ENCODE measurements around the gene PRR20B. TPM values are rescaled to one million over a fixed set of nuclear protein-coding genes. Genes with fewer than 3 reads are reported as not detected.
"Not testable (repeated sequence)": the region's sequence is repeated elsewhere in the genome, so short reads cannot be mapped to it uniquely, and the experiment has no call there.

Gene PRR20B
- polyA plus RNA-seq (2011; rRNA removed) (not detected in 2 replicates), polyA plus RNA-seq (2017; fragmentation: RNase III; extraction: RNeasy Plus Mini Kit Qiagen cat#74134 plus additional on column Dnase treatment) (not detected in 3 replicates), polyA minus RNA-seq (2011; rRNA and poly(A)+ RNA removed) (not detected in 2 replicates)
- polyA plus RNA-seq (2012; cell fraction: cytosol; rRNA removed): not detected in 2 replicates
- not detected in 2 replicates for polyA plus RNA-seq (2012; cell fraction: nucleus; rRNA removed)

- ATAC-seq; POLR2A ChIA-PET; H3K27ac ChIP-seq; FAIRE-seq; H3K4me3 ChIP-seq; CTCF ChIA-PET; H3K4me1 ChIP-seq; DNase-seq (ENCODE audit: low read depth in 1 of 2, low spot score in 1 of 2); H3K9me3 ChIP-seq; H3K4me2 ChIP-seq: not testable (repeated sequence)
- no CpG with 5 or more reads among the region's 22 CpGs for WGBS (ENCODE audit: missing lambda C conversion rate)
Measured at GRCh38 chr13:57147188-57147587, at the start of gene PRR20B. Gene PRR20B, plus strand, starts transcription at chr13:57147488. Its CDS starts 387 bp downstream, at chr13:57147875.

GRCh38 chr13:57114945-57115344 is 32.3 kb upstream of the PRR20B start:
- Histone ChIP-seq H3K4me2 (no peak overlapping the region), H3K27ac (no peak overlapping the region), H3K4me3 (no peak overlapping the region), H3K4me1 (no peaks in the 10 kb centered on the region), H3K9me3 (no peaks in the 10 kb centered on the region)
- no peak for FAIRE-seq
- TF ChIP-seq GATA3 (IDR thresholded peaks at IDR 0.05; ENCODE audit: borderline replicate concordance): no peak
- no peak for TF ChIP-seq PBX3 (IDR thresholded peaks at IDR 0.05)
- no peak for TF ChIP-seq MAFK (IDR thresholded peaks at IDR 0.05; ENCODE audit: partially characterized antibody)
- TF ChIP-seq ATOH8 (CRISPR knock-in tag; IDR thresholded peaks at IDR 0.05; ENCODE audit: low read depth): no peak
- no peak for TF ChIP-seq HEYL (CRISPR knock-in tag; IDR thresholded peaks at IDR 0.05)
- no peak for TF ChIP-seq FOSL2 (IDR thresholded peaks at IDR 0.05)
- TF ChIP-seq FOSL2 (CRISPR knock-in tag; IDR thresholded peaks at IDR 0.05): no peak
- no peak for TF ChIP-seq KDM5A (IDR thresholded peaks at IDR 0.05)
- no peak for TF ChIP-seq EHMT2 (IDR thresholded peaks at IDR 0.05; ENCODE audit: low read depth)
- TF ChIP-seq EHF (CRISPR knock-in tag; IDR thresholded peaks at IDR 0.05): no peak
- no peak for TF ChIP-seq BCL3 (IDR thresholded peaks at IDR 0.05)
- TF ChIP-seq RNF2 (IDR thresholded peaks at IDR 0.05; ENCODE audit: borderline replicate concordance, low read depth): no peak
- TF ChIP-seq ZFP36 (IDR thresholded peaks at IDR 0.05; ENCODE audit: borderline replicate concordance, partially characterized antibody): no peak
- 12% methylated on average over 4 of the region's 4 CpGs for WGBS (ENCODE audit: missing lambda C conversion rate)
- ChIA-PET CTCF (no interaction called here), POLR2A (no interaction called here)
- no peak for DNase-seq (ENCODE audit: low read depth in 1 of 2, low spot score in 1 of 2)
- ATAC-seq: no peak

GRCh38 chr13:57123681-57124080 is 23.6 kb upstream of the PRR20B start:
- POLR2A ChIA-PET: no interaction called here
- 0% methylated on average over 1 of the region's 1 CpG for WGBS (ENCODE audit: missing lambda C conversion rate)

More at GRCh38 chr13:57123681-57124080, 23.6 kb upstream of the PRR20B start:
- no peak overlapping the region for H3K27ac ChIP-seq
- CTCF ChIA-PET: no interaction called here
- no peak overlapping the region for H3K4me2 ChIP-seq
- ATAC-seq (no peak), DNase-seq (ENCODE audit: low read depth in 1 of 2, low spot score in 1 of 2) (no peak), FAIRE-seq (no peak)
- no peak for TF ChIP-seq FOSL2 (IDR thresholded peaks at IDR 0.05)
- TF ChIP-seq FOSL2 (CRISPR knock-in tag; IDR thresholded peaks at IDR 0.05): no peak
- TF ChIP-seq MYC (IDR thresholded peaks at IDR 0.05; ENCODE audit: borderline replicate concordance, low read length): no peak
- no peak for TF ChIP-seq KDM1A (IDR thresholded peaks at IDR 0.05; ENCODE audit: low read depth)
- TF ChIP-seq NPAS2 (CRISPR knock-in tag; IDR thresholded peaks at IDR 0.05; ENCODE audit: borderline replicate concordance): no peak
- no peak for TF ChIP-seq ELK1 (IDR thresholded peaks at IDR 0.05; ENCODE audit: low read depth, low read length)
- TF ChIP-seq REST (IDR thresholded peaks at IDR 0.05): no peak
- no peak for TF ChIP-seq ZC3H11A (IDR thresholded peaks at IDR 0.05)
- no peak for TF ChIP-seq MAZ (IDR thresholded peaks at IDR 0.05; ENCODE audit: borderline replicate concordance, low read depth, low read length)
- no peak for TF ChIP-seq NFE2L2 (conservative IDR thresholded peaks at IDR 0.05; ENCODE audit: low read length)
- TF ChIP-seq POLR2AphosphoS2 (conservative IDR thresholded peaks at IDR 0.05; ENCODE audit: low read length): no peak
- TF ChIP-seq ZSCAN20 (CRISPR knock-in tag; IDR thresholded peaks at IDR 0.05): no peak
- no peak for TF ChIP-seq CBX8 (IDR thresholded peaks at IDR 0.05)
- TF ChIP-seq RFX5 (IDR thresholded peaks at IDR 0.05): no peak
- TF ChIP-seq ZFP36 (IDR thresholded peaks at IDR 0.05; ENCODE audit: borderline replicate concordance, partially characterized antibody): no peak
- TF ChIP-seq RCOR1 (IDR thresholded peaks at IDR 0.05; ENCODE audit: low read depth, low read length): no peak
- H3K9me3 ChIP-seq: no peaks in the 10 kb centered on the region
- no peak overlapping the region for H3K4me3 ChIP-seq
- H3K4me1 ChIP-seq: no peaks in the 10 kb centered on the region

Data from A549 (cell line).